ENCODE measurements around the gene PRKG1. TPM values are rescaled to one million over a fixed set of nuclear protein-coding genes. Genes with fewer than 3 reads are reported as not detected.

Gene PRKG1
- total and polyA plus RNA-seq, 2 of the 8 experiments (the other 6 are each of a cell fraction or from before 2014, with no cell fraction given), result 4.2 to 15.2 TPM

DNA sequence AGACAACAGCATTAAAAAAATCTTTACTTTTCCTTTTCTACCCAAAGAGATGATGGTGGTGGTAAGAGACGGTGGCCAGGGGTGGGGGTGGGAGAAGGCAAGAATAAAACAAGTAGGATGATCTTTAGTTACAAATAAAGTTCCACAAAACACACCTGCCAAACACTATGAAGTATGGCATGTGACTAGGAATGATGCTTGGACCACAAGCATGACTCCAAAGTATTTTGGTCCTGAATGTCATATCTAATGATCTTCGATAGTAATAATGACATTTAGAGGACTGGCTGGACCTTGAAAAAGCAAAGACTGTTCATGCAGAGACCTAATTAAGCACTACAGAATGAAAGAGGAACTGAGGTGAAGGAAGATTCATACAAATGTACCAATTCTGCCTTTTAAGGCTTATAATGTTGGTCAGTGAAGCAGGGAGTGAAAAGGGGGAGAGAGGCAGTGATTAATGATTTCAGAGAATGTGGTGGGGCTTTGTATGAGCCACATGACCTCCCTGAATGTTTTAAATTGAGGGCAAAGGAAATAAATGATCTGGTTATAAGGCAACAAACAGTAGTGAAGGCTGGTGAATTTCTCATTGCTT is 1210.2 kb downstream of the PRKG1 start:
- no peak overlapping the region for H2AFZ ChIP-seq (ENCODE audit: low read length)
- WGBS, 2 experiments (ENCODE audit: extremely low coverage in 1 of 2, insufficient coverage in 1 of 2, insufficient read length in 1 of 2, insufficient replicate concordance in 2 of 2, low coverage in 1 of 2, low lambda C conversion rate in 2 of 2, missing lambda C conversion rate in 1 of 2), result 87% methylated on average over 2 of the region's 2 CpGs; no CpG with 5 or more reads in 1 of the 2 experiments
- no peak for FAIRE-seq
- TF ChIP-seq POLR2A (IDR thresholded peaks at IDR 0.05; ENCODE audit: control extremely low read depth in 1 of 2, low read depth in 2 of 2, low read length in 2 of 2) (no peak), HDAC2 (IDR thresholded peaks at IDR 0.05; ENCODE audit: borderline replicate concordance in 1 of 2, low read depth in 2 of 2, low read length in 2 of 2) (no peak), SP1 (IDR thresholded peaks at IDR 0.05; ENCODE audit: low read depth, low read length) (no peak), BCL11A (IDR thresholded peaks at IDR 0.05; ENCODE audit: low read depth in 2 of 2, low read length in 2 of 2) (no peak), KDM1A (IDR thresholded peaks at IDR 0.05; ENCODE audit: borderline replicate concordance, low read length) (no peak), GABPA (IDR thresholded peaks at IDR 0.05; ENCODE audit: borderline replicate concordance, insufficient read depth, low read length) (no peak), SP4 (IDR thresholded peaks at IDR 0.05; ENCODE audit: low read length) (no peak), SUZ12 (IDR thresholded peaks at IDR 0.05; ENCODE audit: low read length) (no peak), SP2 (IDR thresholded peaks at IDR 0.05; ENCODE audit: low read length) (no peak), BRCA1 (IDR thresholded peaks at IDR 0.05; ENCODE audit: low read depth, low read length) (no peak), SAP30 (IDR thresholded peaks at IDR 0.05; ENCODE audit: insufficient read depth, insufficient replicate concordance, low read length) (no peak), EGR1 (IDR thresholded peaks at IDR 0.05; ENCODE audit: borderline replicate concordance, low read depth, low read length) (no peak), POLR2AphosphoS5 (IDR thresholded peaks at IDR 0.05; ENCODE audit: low read depth, low read length) (no peak), KDM4A (IDR thresholded peaks at IDR 0.05; ENCODE audit: low read depth, low read length, severe bottlenecking) (no peak)
- TF ChIP-seq, protein P1, sequence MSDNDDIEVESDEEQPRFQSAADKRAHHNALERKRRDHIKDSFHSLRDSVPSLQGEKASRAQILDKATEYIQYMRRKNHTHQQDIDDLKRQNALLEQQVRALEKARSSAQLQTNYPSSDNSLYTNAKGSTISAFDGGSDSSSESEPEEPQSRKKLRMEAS (IDR thresholded peaks at IDR 0.05), result no peak

More for the DNA sequence above, 1210.2 kb downstream of the PRKG1 start:
- H4K20me1 ChIP-seq (replicated peaks in 1 of 2; ENCODE audit: control insufficient read depth in 1 of 2, insufficient read depth in 2 of 2, low read length in 2 of 2), result no peaks in the 10 kb centered on the region
- H3K9me3 ChIP-seq (ENCODE audit: insufficient read depth in 2 of 2, low read depth in 1 of 2, low read length in 1 of 2), result no peaks in the 10 kb centered on the region
- H3K36me3 ChIP-seq (ENCODE audit: control insufficient read depth in 2 of 4, insufficient read depth in 4 of 4, low read length in 3 of 4), result no peaks in the 10 kb centered on the region
- no peak overlapping the region for H2BK120ac ChIP-seq (replicated peaks; ENCODE audit: low read depth, low read length)
- no peaks in the 10 kb centered on the region for H3K79me2 ChIP-seq (ENCODE audit: control insufficient read depth in 1 of 2, insufficient read depth in 2 of 2, low read length in 2 of 2)
- H3K27me3 ChIP-seq (replicated peaks in 1 of 4; ENCODE audit: control insufficient read depth in 3 of 4, extremely low read depth in 1 of 4, insufficient read depth in 3 of 4, low read length in 3 of 4), result no peaks in the 10 kb centered on the region
- no peak overlapping the region for H3K23ac ChIP-seq (ENCODE audit: insufficient read length)
- H3K4me3 ChIP-seq (ENCODE audit: extremely low read depth in 1 of 4, insufficient read depth in 2 of 4, low read depth in 3 of 4, low read length in 4 of 4), result no peak overlapping the region
- H3K23me2 ChIP-seq (ENCODE audit: low read depth, low read length), result no peaks in the 10 kb centered on the region
- CTCF ChIA-PET (ENCODE audit: partially characterized antibody), result no interaction called here
- no peak overlapping the region for H3K27ac ChIP-seq (ENCODE audit: low read depth, low read length)
- H3K4me1 ChIP-seq (replicated peaks in 1 of 4; ENCODE audit: control insufficient read depth in 3 of 4, insufficient read depth in 4 of 4, low read length in 3 of 4), result no peaks in the 10 kb centered on the region
- H3K79me1 ChIP-seq (ENCODE audit: low read depth, low read length), result no peaks in the 10 kb centered on the region
- H2BK5ac ChIP-seq (ENCODE audit: low read depth, low read length), result no peak overlapping the region
- no peak overlapping the region for H4K5ac ChIP-seq (ENCODE audit: insufficient read length, low read depth, low read length)
- H3K14ac ChIP-seq (ENCODE audit: insufficient read length), result no peak overlapping the region
- H3K4ac ChIP-seq (replicated peaks; ENCODE audit: insufficient read length, low read depth, low read length), result no peak overlapping the region
- H2AK5ac ChIP-seq (ENCODE audit: low read depth, low read length), result no peak overlapping the region
- H4K8ac ChIP-seq (ENCODE audit: extremely low read depth, insufficient read depth, low read length), result no peak overlapping the region
- POLR2A ChIA-PET (ENCODE audit: partially characterized antibody), result no interaction called here
- no peak overlapping the region for H2BK12ac ChIP-seq (ENCODE audit: low read depth, low read length)
- H4K91ac ChIP-seq (replicated peaks; ENCODE audit: insufficient read length, low read length), result no peak overlapping the region
- no peak for DNase-seq (ENCODE audit: low read depth in 1 of 2, low spot score in 2 of 2)
- H3K18ac ChIP-seq (ENCODE audit: extremely low read depth, low read length), result no peak overlapping the region
- no peak overlapping the region for H2BK20ac ChIP-seq (ENCODE audit: low read length)
- H3K9ac ChIP-seq (replicated peaks in 1 of 4; ENCODE audit: extremely low read depth in 1 of 4, low read depth in 3 of 4, low read length in 3 of 4), result no peak overlapping the region
- H3K56ac ChIP-seq (replicated peaks; ENCODE audit: insufficient read length, low read depth, low read length), result no peak overlapping the region
- H2BK15ac ChIP-seq (ENCODE audit: low read length), result no peak overlapping the region
- H3K4me2 ChIP-seq (ENCODE audit: insufficient read depth in 1 of 2, low read depth in 2 of 2, low read length in 2 of 2), result no peak overlapping the region

Measured in H1 (cell line).